ENCODE data around the gene CSNK1G2. TPM values are rescaled to one million over a fixed set of nuclear protein-coding genes. Genes with fewer than 3 reads are reported as not detected.

The CSNK1G2 gene
- total RNA-seq, 3 donors from 2014 or later, result 31.5 to 76.7 (median 68.2) TPM

DNA sequence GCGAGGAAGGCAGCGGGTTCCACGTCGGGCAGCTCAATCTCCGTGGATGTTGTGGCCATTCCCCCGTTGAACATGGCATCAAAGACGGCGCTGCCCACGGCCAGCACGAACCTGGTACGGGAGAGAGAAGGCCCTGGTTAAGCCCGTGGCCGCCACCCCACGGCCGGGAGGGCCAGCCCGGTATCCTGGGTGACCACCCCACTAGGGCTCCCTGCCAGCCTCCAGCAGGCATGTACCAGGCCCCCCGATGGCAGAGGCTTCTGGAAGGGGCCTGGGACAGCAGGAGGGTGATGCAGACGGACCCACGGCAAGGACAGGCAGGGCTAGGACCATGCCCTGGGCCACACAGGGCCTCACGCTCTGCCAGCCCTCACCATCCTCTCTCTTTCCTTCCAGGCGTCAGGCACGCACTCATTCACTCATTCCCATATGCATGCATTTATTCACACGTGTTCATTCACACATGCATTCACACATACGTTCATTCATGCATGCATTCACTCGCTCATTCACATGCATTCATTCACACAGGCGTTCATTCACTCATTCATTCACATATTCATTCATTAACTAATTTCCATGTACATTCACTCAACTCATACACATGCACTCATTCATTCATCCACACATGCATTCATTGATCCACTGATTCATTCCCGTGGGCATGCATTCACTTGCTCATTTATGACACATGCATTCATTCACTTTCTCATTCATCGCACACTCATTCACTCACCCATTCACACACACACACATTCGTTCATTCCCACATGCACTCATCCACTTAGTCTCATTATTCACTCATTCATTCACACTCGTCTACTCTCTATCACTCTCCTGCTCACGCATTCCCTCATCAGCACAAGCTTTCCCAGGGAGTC is 56.6 kb downstream of the CSNK1G2 start:
- no peaks in the 10 kb centered on the region for H3K9me3 ChIP-seq
- no peaks in the 10 kb centered on the region for H3K27me3 ChIP-seq
- DNase-seq (ENCODE audit: low spot score in 2 of 2), result no peak
- H3K4me1 ChIP-seq, result no peaks in the 10 kb centered on the region
- no peaks in the 10 kb centered on the region for H3K36me3 ChIP-seq
- TF ChIP-seq POLR2AphosphoS5 (IDR thresholded peaks at IDR 0.05) (no peak), POLR2A (IDR thresholded peaks at IDR 0.05) (no peak)
- TF ChIP-seq, protein P1, sequence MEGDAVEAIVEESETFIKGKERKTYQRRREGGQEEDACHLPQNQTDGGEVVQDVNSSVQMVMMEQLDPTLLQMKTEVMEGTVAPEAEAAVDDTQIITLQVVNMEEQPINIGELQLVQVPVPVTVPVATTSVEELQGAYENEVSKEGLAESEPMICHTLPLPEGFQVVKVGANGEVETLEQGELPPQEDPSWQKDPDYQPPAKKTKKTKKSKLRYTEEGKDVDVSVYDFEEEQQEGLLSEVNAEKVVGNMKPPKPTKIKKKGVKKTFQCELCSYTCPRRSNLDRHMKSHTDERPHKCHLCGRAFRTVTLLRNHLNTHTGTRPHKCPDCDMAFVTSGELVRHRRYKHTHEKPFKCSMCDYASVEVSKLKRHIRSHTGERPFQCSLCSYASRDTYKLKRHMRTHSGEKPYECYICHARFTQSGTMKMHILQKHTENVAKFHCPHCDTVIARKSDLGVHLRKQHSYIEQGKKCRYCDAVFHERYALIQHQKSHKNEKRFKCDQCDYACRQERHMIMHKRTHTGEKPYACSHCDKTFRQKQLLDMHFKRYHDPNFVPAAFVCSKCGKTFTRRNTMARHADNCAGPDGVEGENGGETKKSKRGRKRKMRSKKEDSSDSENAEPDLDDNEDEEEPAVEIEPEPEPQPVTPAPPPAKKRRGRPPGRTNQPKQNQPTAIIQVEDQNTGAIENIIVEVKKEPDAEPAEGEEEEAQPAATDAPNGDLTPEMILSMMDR (IDR thresholded peaks at IDR 0.05), result no peak
- intact Hi-C loops (cut with DNase I; ENCODE audit: low total_unique reads), result no loop called here
- no peak overlapping the region for H3K27ac ChIP-seq
- no peak overlapping the region for H3K4me3 ChIP-seq

DNA sequence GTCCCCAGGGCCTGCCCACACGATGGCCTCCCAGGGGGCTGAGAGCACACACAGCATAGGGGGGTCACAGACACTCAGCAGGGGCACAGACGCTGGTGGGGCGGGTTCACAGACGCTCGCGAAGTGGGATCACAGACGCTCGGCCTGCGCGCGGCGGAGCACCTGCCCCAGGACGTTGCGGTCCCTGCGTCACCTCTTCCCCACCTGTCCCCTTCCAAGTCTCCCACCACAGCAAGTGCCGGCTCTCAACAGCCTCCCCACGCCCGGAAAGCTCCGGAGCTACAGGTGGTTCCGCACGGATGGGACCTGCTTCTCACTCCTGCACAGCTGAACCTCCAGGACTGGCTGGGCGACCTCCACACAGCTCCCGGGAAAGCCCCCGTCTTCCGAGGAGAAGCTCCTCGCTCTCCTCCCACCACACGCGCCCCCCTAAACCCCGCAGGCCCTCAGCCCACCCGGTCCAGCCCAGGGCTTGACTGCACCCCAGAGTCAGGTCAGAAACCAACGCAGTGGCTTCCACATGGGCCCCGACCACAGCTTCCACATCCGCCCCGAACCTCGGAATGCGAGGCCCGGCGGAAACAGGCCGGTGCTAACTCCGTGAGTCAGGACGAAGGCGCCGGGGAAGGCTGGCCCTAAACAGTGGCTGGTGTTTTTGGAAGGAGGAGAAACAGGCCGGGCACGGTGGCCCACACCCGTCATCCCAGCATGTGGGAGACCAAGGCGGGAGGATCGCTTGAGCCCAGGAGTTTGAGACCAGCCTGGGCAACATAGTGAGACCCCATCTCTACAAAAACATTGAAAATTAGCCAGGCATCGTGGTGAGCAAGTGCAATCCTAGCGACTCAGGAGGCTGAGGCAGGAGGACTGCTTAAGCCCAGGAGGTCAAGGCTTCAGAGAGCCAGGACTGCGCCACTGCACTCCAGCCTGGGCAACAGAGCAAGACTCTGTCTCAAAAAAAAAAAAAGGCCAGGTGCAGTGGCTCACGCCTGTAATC is 58.0 kb downstream of the CSNK1G2 start:
- Histone ChIP-seq H3K27me3 (no peaks in the 10 kb centered on the region), H3K27ac (no peak overlapping the region), H3K4me3 (no peak overlapping the region), H3K36me3 (no peaks in the 10 kb centered on the region), H3K4me1 (no peaks in the 10 kb centered on the region), H3K9me3 (no peaks in the 10 kb centered on the region)
- DNase-seq (ENCODE audit: low spot score in 2 of 2), result no peak
- TF ChIP-seq POLR2AphosphoS5 (IDR thresholded peaks at IDR 0.05) (no peak), POLR2A (IDR thresholded peaks at IDR 0.05) (no peak)
- TF ChIP-seq, protein P1 (IDR thresholded peaks at IDR 0.05), result no peak
- intact Hi-C loops (cut with DNase I; ENCODE audit: low total_unique reads), result no loop called here

DNA sequence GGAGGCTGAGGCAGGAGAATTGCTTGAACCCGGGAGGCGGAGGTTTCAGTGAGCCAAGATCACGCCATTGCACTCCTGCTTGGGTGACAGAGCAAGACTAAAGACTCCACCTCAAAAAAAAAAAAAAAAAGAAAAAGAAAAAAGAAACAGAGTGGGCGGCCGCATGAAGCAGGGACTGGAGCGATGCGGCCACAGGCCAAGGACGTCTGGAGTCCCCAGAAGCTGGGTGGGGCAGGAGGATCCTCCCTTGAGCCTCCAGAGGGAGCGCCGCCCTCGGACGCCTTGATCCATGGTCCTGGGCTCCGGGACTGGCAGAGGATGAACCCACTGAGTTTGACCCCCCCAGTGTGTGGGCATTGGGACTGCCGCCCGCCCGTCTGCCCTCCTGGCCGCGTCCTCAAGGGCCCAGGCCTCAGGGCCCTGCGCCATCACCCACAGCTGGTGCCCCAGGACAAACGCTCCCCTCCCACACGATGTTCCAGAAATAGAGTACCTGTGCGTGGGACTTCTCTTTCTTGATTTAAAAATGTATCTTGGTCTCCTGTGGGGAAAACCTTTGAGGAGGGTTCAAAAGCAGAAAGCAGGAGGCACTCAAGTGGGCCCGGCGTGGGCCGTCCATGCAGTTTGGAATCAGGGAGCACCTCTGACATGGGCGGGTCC is 59.0 kb downstream of the CSNK1G2 start:
- Histone ChIP-seq H3K36me3 (no peaks in the 10 kb centered on the region), H3K9me3 (no peaks in the 10 kb centered on the region), H3K4me1 (no peaks in the 10 kb centered on the region), H3K27me3 (no peaks in the 10 kb centered on the region), H3K4me3 (no peak overlapping the region), H3K27ac (no peak overlapping the region)
- intact Hi-C loops (cut with DNase I; ENCODE audit: low total_unique reads), result no loop called here
- no peak for TF ChIP-seq POLR2A (IDR thresholded peaks at IDR 0.05)
- TF ChIP-seq, protein P1 (IDR thresholded peaks at IDR 0.05), result no peak
- DNase-seq (ENCODE audit: low spot score in 2 of 2), result no peak

DNA sequence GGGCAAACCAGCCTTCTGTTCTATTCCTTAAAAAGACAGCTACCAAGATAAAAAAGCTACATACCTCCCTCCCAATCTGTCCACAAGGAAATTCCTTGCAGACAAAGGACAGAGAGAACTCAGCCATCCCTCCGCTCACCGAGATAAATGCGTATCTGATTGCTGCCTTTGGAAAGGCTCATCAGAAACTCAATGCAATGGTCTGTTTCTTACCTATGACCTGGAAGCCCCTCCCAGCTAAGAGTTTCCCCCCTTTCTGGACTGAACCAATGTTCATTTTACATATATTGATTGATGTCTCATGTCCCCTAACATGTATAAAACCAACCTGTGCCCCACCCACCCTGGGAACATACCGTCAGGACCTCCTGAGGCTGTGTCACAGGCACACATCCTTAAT is 62.9 kb downstream of the CSNK1G2 start:
- intact Hi-C loops (cut with DNase I; ENCODE audit: low total_unique reads), result no loop called here
- H3K36me3 ChIP-seq, result no peaks in the 10 kb centered on the region
- H3K27ac ChIP-seq, result no peak overlapping the region
- H3K4me1 ChIP-seq, result no peaks in the 10 kb centered on the region
- H3K9me3 ChIP-seq, result no peaks in the 10 kb centered on the region
- TF ChIP-seq POLR2AphosphoS5 (IDR thresholded peaks at IDR 0.05) (no peak), POLR2A (IDR thresholded peaks at IDR 0.05) (no peak)
- TF ChIP-seq, protein P1 (IDR thresholded peaks at IDR 0.05), result no peak
- no peak for DNase-seq (ENCODE audit: low spot score in 2 of 2)
- no peak overlapping the region for H3K4me3 ChIP-seq
- H3K27me3 ChIP-seq, result no peaks in the 10 kb centered on the region
